ENCODE results near the gene MSANTD7.
"Not testable (repeated sequence)": the region's sequence is repeated elsewhere in the genome, so short reads cannot be mapped to it uniquely, and the experiment has no call there.

Gene MSANTD7

GRCh38 chr10:14838582-14839304, 637 bp downstream of the MSANTD7 start:
- DNase-seq, result peak; percentile 60

- peak; percentile 59 for DNase-seq
These were observed 1.2 kb downstream of the MSANTD7 start for GRCh38 chr10:14839305-14839695.

- no peak for DNase-seq
These were observed 2.1 kb downstream of the MSANTD7 start for GRCh38 chr10:14840178-14840577.

GRCh38 chr10:14843327-14843988, 5.4 kb downstream of the MSANTD7 start:
- no peak for DNase-seq

GRCh38 chr10:14844948-14845347, 6.8 kb downstream of the MSANTD7 start:
- no peak for DNase-seq

- no peak for DNase-seq
These were observed 14.1 kb downstream of the MSANTD7 start for GRCh38 chr10:14852236-14852635.

GRCh38 chr10:14855453-14855852, 17.3 kb downstream of the MSANTD7 start:
- no peak for DNase-seq

- DNase-seq, result peak; percentile 28
These were observed 20.3 kb downstream of the MSANTD7 start for GRCh38 chr10:14858338-14858960.

- DNase-seq, result no peak
These were observed 20.9 kb downstream of the MSANTD7 start for GRCh38 chr10:14859043-14859442.

- DNase-seq, result no peak
These were observed 21.7 kb downstream of the MSANTD7 start for GRCh38 chr10:14859775-14860174.

GRCh38 chr10:14860791-14861190, 22.7 kb downstream of the MSANTD7 start:
- no peak for DNase-seq

- not testable (repeated sequence) for DNase-seq
These were observed 26.4 kb downstream of the MSANTD7 start for GRCh38 chr10:14864466-14864865.

GRCh38 chr10:14864871-14865270, 26.8 kb downstream of the MSANTD7 start:
- not testable (repeated sequence) for DNase-seq

- no peak for DNase-seq
These were observed 35.1 kb downstream of the MSANTD7 start for GRCh38 chr10:14873090-14873760.

- no peak for DNase-seq
These were observed 37.8 kb downstream of the MSANTD7 start for GRCh38 chr10:14875941-14876340.

- no peak for DNase-seq
These were observed 38.7 kb downstream of the MSANTD7 start for GRCh38 chr10:14876764-14877163.

- peak; percentile 99 for DNase-seq
These were observed 40.4 kb downstream of the MSANTD7 start, which contains the start of gene SUV39H2 for GRCh38 chr10:14878266-14879123. Gene SUV39H2, plus strand, starts transcription at chr10:14878866. Its CDS starts 23 bp downstream, at chr10:14878889.

- peak; percentile 78 for DNase-seq
These were observed 41.2 kb downstream of the MSANTD7 start for GRCh38 chr10:14879124-14879927.

GRCh38 chr10:14879928-14880193, 41.8 kb downstream of the MSANTD7 start:
- DNase-seq, result no peak

GRCh38 chr10:14880229-14880628, 42.1 kb downstream of the MSANTD7 start:
- no peak for DNase-seq

GRCh38 chr10:14884082-14884481, 46.0 kb downstream of the MSANTD7 start:
- DNase-seq, result no peak

All from DMS53 (cell line).